GM23338 (cell line): ENCODE data around the gene RAP1GAP2.

Experiments used
- CREB1 ChIP-seq: fragments of 250-450 bp; sonication (Bioruptor Pico); IDR thresholded peaks from 2 replicates; pipeline ENCODE4 v1.5.0; 2020; ENCODE audit warnings: low read depth, mild to moderate bottlenecking, moderate library complexity
- EZH2 ChIP-seq: fragments of 200-600 bp; sonication (generic); IDR thresholded peaks from one replicate; pipeline ENCODE4 v1.8.0; 2017; ENCODE audit warnings: antibody characterized with exemption, mild to moderate bottlenecking, low read depth; ENCODE audit not compliant: unreplicated experiment
- EZH2phosphoT487 ChIP-seq: fragments of 200-600 bp; sonication (generic); IDR thresholded peaks from one replicate; pipeline ENCODE4 v1.8.1; 2018; ENCODE audit warnings: antibody characterized with exemption; ENCODE audit not compliant: unreplicated experiment
- JUNB ChIP-seq: IDR thresholded peaks from one replicate; pipeline ENCODE4 v1.6.1; 2016; ENCODE audit warnings: antibody characterized with exemption; ENCODE audit not compliant: unreplicated experiment
- POLR2AphosphoS5 ChIP-seq: IDR thresholded peaks from 2 replicates; pipeline ENCODE4 v1.6.1; 2016; ENCODE audit warnings: antibody characterized with exemption, low read depth
- STAT1 ChIP-seq: IDR thresholded peaks from one replicate; pipeline ENCODE4 v1.6.1; 2016; ENCODE audit warnings: antibody characterized with exemption; ENCODE audit not compliant: unreplicated experiment
- ZNF114 ChIP-seq: fragments of 250-450 bp; sonication (Bioruptor Pico); IDR thresholded peaks from 2 replicates; pipeline ENCODE4 v1.5.0; 2020; ENCODE audit warnings: mild to moderate bottlenecking, moderate library complexity
- TF ChIP-seq, protein P1 (sequence below), 2 experiments: fragments of 200-600 bp in 1 of 2; sonication (generic) in 1 of 2; conservative IDR thresholded peaks; 2 replicates each; pipeline versions ENCODE4 v1.5.1 to v1.6.1; 2016 to 2017; ENCODE audit warnings: antibody characterized with exemption in 2 of 2, low read depth in 2 of 2, mild to moderate bottlenecking in 2 of 2, moderate library complexity in 1 of 2
- TF ChIP-seq, protein P2 (sequence below): IDR thresholded peaks from 2 replicates; pipeline ENCODE4 v1.6.1; 2016; ENCODE audit warnings: antibody characterized with exemption
- TF ChIP-seq, protein P3 (sequence below): IDR thresholded peaks from one replicate; pipeline ENCODE4 v1.6.1; 2018; ENCODE audit warnings: antibody characterized with exemption; ENCODE audit not compliant: unreplicated experiment

DNA sequence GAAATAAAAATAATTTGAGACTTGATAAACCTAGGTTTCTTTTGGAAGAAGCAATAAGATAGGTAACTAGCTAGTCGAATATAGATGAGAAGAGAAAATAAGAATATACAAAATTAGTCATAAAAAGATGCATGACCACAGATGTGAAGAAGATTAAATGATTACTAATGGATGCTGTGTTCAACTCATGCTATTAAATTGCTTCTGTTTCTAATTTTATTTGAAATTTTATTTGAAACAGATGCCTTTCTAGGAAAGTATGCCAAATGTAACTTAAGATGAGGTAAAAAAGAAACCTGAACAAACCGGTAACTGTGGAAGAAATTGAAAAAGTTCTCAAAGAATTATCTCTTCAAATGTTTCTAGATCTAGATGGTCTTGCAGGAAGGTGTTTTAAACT lies 175.6 kb downstream of the RAP1GAP2 start:
- TF ChIP-seq, protein P1, sequence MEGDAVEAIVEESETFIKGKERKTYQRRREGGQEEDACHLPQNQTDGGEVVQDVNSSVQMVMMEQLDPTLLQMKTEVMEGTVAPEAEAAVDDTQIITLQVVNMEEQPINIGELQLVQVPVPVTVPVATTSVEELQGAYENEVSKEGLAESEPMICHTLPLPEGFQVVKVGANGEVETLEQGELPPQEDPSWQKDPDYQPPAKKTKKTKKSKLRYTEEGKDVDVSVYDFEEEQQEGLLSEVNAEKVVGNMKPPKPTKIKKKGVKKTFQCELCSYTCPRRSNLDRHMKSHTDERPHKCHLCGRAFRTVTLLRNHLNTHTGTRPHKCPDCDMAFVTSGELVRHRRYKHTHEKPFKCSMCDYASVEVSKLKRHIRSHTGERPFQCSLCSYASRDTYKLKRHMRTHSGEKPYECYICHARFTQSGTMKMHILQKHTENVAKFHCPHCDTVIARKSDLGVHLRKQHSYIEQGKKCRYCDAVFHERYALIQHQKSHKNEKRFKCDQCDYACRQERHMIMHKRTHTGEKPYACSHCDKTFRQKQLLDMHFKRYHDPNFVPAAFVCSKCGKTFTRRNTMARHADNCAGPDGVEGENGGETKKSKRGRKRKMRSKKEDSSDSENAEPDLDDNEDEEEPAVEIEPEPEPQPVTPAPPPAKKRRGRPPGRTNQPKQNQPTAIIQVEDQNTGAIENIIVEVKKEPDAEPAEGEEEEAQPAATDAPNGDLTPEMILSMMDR (conservative IDR thresholded peaks at IDR 0.05; ENCODE audit: low read depth in 2 of 2): no peak
- TF ChIP-seq EZH2phosphoT487 (no peak), EZH2 (no peak), CREB1 (CRISPR knock-in tag) (no peak), POLR2AphosphoS5 (no peak), ZNF114 (CRISPR knock-in tag) (no peak), JUNB (no peak), STAT1 (no peak)
- TF ChIP-seq, protein P2, sequence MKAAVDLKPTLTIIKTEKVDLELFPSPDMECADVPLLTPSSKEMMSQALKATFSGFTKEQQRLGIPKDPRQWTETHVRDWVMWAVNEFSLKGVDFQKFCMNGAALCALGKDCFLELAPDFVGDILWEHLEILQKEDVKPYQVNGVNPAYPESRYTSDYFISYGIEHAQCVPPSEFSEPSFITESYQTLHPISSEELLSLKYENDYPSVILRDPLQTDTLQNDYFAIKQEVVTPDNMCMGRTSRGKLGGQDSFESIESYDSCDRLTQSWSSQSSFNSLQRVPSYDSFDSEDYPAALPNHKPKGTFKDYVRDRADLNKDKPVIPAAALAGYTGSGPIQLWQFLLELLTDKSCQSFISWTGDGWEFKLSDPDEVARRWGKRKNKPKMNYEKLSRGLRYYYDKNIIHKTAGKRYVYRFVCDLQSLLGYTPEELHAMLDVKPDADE: no peak
- TF ChIP-seq, protein P3, sequence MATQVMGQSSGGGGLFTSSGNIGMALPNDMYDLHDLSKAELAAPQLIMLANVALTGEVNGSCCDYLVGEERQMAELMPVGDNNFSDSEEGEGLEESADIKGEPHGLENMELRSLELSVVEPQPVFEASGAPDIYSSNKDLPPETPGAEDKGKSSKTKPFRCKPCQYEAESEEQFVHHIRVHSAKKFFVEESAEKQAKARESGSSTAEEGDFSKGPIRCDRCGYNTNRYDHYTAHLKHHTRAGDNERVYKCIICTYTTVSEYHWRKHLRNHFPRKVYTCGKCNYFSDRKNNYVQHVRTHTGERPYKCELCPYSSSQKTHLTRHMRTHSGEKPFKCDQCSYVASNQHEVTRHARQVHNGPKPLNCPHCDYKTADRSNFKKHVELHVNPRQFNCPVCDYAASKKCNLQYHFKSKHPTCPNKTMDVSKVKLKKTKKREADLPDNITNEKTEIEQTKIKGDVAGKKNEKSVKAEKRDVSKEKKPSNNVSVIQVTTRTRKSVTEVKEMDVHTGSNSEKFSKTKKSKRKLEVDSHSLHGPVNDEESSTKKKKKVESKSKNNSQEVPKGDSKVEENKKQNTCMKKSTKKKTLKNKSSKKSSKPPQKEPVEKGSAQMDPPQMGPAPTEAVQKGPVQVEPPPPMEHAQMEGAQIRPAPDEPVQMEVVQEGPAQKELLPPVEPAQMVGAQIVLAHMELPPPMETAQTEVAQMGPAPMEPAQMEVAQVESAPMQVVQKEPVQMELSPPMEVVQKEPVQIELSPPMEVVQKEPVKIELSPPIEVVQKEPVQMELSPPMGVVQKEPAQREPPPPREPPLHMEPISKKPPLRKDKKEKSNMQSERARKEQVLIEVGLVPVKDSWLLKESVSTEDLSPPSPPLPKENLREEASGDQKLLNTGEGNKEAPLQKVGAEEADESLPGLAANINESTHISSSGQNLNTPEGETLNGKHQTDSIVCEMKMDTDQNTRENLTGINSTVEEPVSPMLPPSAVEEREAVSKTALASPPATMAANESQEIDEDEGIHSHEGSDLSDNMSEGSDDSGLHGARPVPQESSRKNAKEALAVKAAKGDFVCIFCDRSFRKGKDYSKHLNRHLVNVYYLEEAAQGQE: no peak
